ENCODE measurements around the gene NAA40.

NAA40 gene

GRCh38 chr11:63993993-63994392 lies 55.2 kb downstream of the NAA40 start:
- no peak for DNase-seq (ENCODE audit: extremely low read depth, low read depth)
- TF ChIP-seq CTCF (IDR thresholded peaks at IDR 0.05; ENCODE audit: low read depth, low read length): no peak

- no peak for DNase-seq (ENCODE audit: extremely low read depth, low read depth)
- TF ChIP-seq CTCF (IDR thresholded peaks at IDR 0.05; ENCODE audit: low read depth, low read length): no peak
These were observed 57.7 kb downstream of the NAA40 start for GRCh38 chr11:63996512-63996911.

GRCh38 chr11:63997104-63997700 lies 58.4 kb downstream of the NAA40 start:
- no peak for DNase-seq (ENCODE audit: extremely low read depth, low read depth)
- no peak for TF ChIP-seq CTCF (IDR thresholded peaks at IDR 0.05; ENCODE audit: low read depth, low read length)

- DNase-seq (ENCODE audit: extremely low read depth, low read depth): no peak
- TF ChIP-seq CTCF (IDR thresholded peaks at IDR 0.05; ENCODE audit: low read depth, low read length): no peak
These were observed 59.1 kb downstream of the NAA40 start for GRCh38 chr11:63997801-63998337.

- TF ChIP-seq CTCF (IDR thresholded peaks at IDR 0.05; ENCODE audit: low read depth, low read length): no peak
- DNase-seq (ENCODE audit: extremely low read depth, low read depth): no peak
These were observed 60.0 kb downstream of the NAA40 start for GRCh38 chr11:63998558-63999348.

- no peak for TF ChIP-seq CTCF (IDR thresholded peaks at IDR 0.05; ENCODE audit: low read depth, low read length)
- DNase-seq (ENCODE audit: extremely low read depth, low read depth): no peak
These were observed 60.7 kb downstream of the NAA40 start for GRCh38 chr11:63999349-64000025.
